H9 (cell line): ENCODE data around the gene ZRSR2. TPM values are rescaled to one million over a fixed set of nuclear protein-coding genes. Genes with fewer than 3 reads are reported as not detected.

Experiments used
- DNase-seq: peaks from one replicate; pipeline ENCODE4 v3.0.0-alpha.2; 2017
- H2AFZ ChIP-seq: one replicate; pipeline ENCODE4 v1.6.1; 2013; ENCODE audit warnings: mild to moderate bottlenecking, low read length, control low read depth, moderate library complexity
- H2AK5ac ChIP-seq: 2 replicates; pipeline ENCODE4 v1.6.1; 2013; ENCODE audit warnings: low read length, control low read depth, mixed read lengths; ENCODE audit not compliant: insufficient read length
- H2BK120ac ChIP-seq: one replicate; pipeline ENCODE4 v1.6.1; 2013; ENCODE audit warnings: low read depth, mild to moderate bottlenecking, low read length, control low read depth, inconsistent platforms; ENCODE audit not compliant: poor library complexity, severe bottlenecking
- H2BK12ac ChIP-seq: 2 replicates; pipeline ENCODE4 v1.6.1; 2013; ENCODE audit warnings: low read length, control low read depth, mixed read lengths, low read depth; ENCODE audit not compliant: insufficient read length
- H2BK15ac ChIP-seq: 2 replicates; pipeline ENCODE4 v1.6.1; 2013; ENCODE audit warnings: low read depth, low read length, control low read depth
- H2BK20ac ChIP-seq: one replicate; pipeline ENCODE4 v1.6.1; 2013; ENCODE audit warnings: low read depth, mild to moderate bottlenecking, low read length, control low read depth, inconsistent platforms; ENCODE audit not compliant: poor library complexity, severe bottlenecking
- H2BK5ac ChIP-seq: 2 replicates; pipeline ENCODE4 v1.6.1; 2013; ENCODE audit warnings: low read length, control low read depth, mixed read lengths; ENCODE audit not compliant: insufficient read length
- H3K14ac ChIP-seq: 2 replicates; pipeline ENCODE4 v1.6.1; 2013; ENCODE audit warnings: low read length, control low read depth; ENCODE audit not compliant: insufficient read depth
- H3K18ac ChIP-seq: 2 replicates; pipeline ENCODE4 v1.6.1; 2013; ENCODE audit warnings: low read depth, mild to moderate bottlenecking, mixed read lengths, low read length, control low read depth; ENCODE audit not compliant: insufficient read length
- H3K23ac ChIP-seq: 2 replicates; pipeline ENCODE4 v1.6.1; 2013; ENCODE audit warnings: low read length, control low read depth, mixed read lengths, low read depth; ENCODE audit not compliant: insufficient read length
- H3K23me2 ChIP-seq: 2 replicates; pipeline ENCODE4 v1.6.1; 2013; ENCODE audit warnings: low read depth, mild to moderate bottlenecking, mixed read lengths, low read length, control low read depth; ENCODE audit not compliant: insufficient read length, poor library complexity, severe bottlenecking
- H3K27ac ChIP-seq: 2 replicates; pipeline ENCODE4 v1.5.1; 2013; ENCODE audit warnings: low read length, control low read depth, mixed read lengths, low read depth; ENCODE audit not compliant: insufficient read length
- H3K27me3 ChIP-seq: 2 replicates; pipeline ENCODE4 v1.6.1; 2013; ENCODE audit warnings: low read length, control low read depth, inconsistent platforms; ENCODE audit not compliant: insufficient read depth
- H3K4ac ChIP-seq: 2 replicates; pipeline ENCODE4 v1.6.1; 2013; ENCODE audit warnings: low read depth, mild to moderate bottlenecking, control low read depth, inconsistent platforms, low read length, moderate library complexity
- H3K4me1 ChIP-seq: 2 replicates; pipeline ENCODE4 v1.6.1; 2013; ENCODE audit warnings: low read length, control low read depth, inconsistent platforms; ENCODE audit not compliant: insufficient read depth
- H3K4me2 ChIP-seq: 2 replicates; pipeline ENCODE4 v1.6.1; 2013; ENCODE audit warnings: low read length, control low read depth, mixed read lengths; ENCODE audit not compliant: insufficient read length, insufficient read depth
- H3K56ac ChIP-seq: 2 replicates; pipeline ENCODE4 v1.6.1; 2013; ENCODE audit warnings: low read depth, mild to moderate bottlenecking, mixed read lengths, low read length, control low read depth; ENCODE audit not compliant: insufficient read length
- H3K79me1 ChIP-seq: 2 replicates; pipeline ENCODE4 v1.6.1; 2013; ENCODE audit warnings: low read depth, mild to moderate bottlenecking, moderate library complexity, low read length, control low read depth, inconsistent platforms; ENCODE audit not compliant: insufficient read depth, poor library complexity, severe bottlenecking
- H3K79me2 ChIP-seq: 2 replicates; pipeline ENCODE4 v1.6.1; 2013; ENCODE audit warnings: low read length, control low read depth, inconsistent platforms; ENCODE audit not compliant: insufficient read depth
- H3K9ac ChIP-seq: 2 replicates; pipeline ENCODE4 v1.6.1; 2013; ENCODE audit warnings: low read length, control low read depth, mixed read lengths; ENCODE audit not compliant: insufficient read length; ENCODE audit errors: extremely low read depth
- H3K9me3 ChIP-seq: one replicate; pipeline ENCODE4 v1.6.1; 2013; ENCODE audit warnings: low read depth, low read length, inconsistent platforms; ENCODE audit not compliant: control insufficient read depth
- H3T11ph ChIP-seq: one replicate; pipeline ENCODE4 v1.6.1; 2013; ENCODE audit warnings: mild to moderate bottlenecking, low read length, control low read depth, inconsistent platforms
- H4K20me1 ChIP-seq: one replicate; pipeline ENCODE4 v1.6.1; 2013; ENCODE audit not compliant: control insufficient read depth, insufficient read length, insufficient read depth
- H4K5ac ChIP-seq: 2 replicates; pipeline ENCODE4 v1.6.1; 2013; ENCODE audit warnings: low read depth, mild to moderate bottlenecking, mixed read lengths, low read length, control low read depth; ENCODE audit not compliant: insufficient read length
- H4K8ac ChIP-seq: replicated peaks from 2 replicates; pipeline ENCODE4 v1.6.1; 2013; ENCODE audit warnings: low read length, control low read depth, mixed read lengths, low read depth; ENCODE audit not compliant: insufficient read length
- H4K91ac ChIP-seq: 2 replicates; pipeline ENCODE4 v1.6.1; 2013; ENCODE audit warnings: low read depth, mild to moderate bottlenecking, moderate library complexity, mixed read lengths, low read length, control low read depth; ENCODE audit not compliant: insufficient read length
- H3K27ac Mint-ChIP-seq, 3 experiments: 2 replicates in 2 of 3; 3 replicates in 1 of 3; pipeline ENCODE4 v1.8.0; 2020 to 2021; ENCODE audit warnings: mixed read lengths in 3 of 3, mild to moderate bottlenecking in 1 of 3, moderate library complexity in 1 of 3
- H3K27me3 Mint-ChIP-seq: 2 replicates; pipeline ENCODE4 v1.8.0; 2021; ENCODE audit warnings: low read depth, mild to moderate bottlenecking, moderate library complexity, mixed read lengths
- H3K36me3 Mint-ChIP-seq, 3 experiments: 2 replicates in 2 of 3; 3 replicates in 1 of 3; pipeline ENCODE4 v1.8.0; 2020 to 2021; ENCODE audit warnings: low read depth in 3 of 3, mixed read lengths in 3 of 3; ENCODE audit not compliant: insufficient read depth in 1 of 3
- H3K4me1 Mint-ChIP-seq, 2 experiments: 2 replicates each; pipeline ENCODE4 v1.8.0; 2020; ENCODE audit warnings: mixed read lengths in 2 of 2
- H3K4me3 Mint-ChIP-seq, 2 experiments: 2 replicates in 1 of 2; 3 replicates in 1 of 2; pipeline ENCODE4 v1.8.0; 2020 to 2021; ENCODE audit warnings: mild to moderate bottlenecking in 2 of 2, mixed read lengths in 2 of 2, moderate library complexity in 1 of 2
- H3K9me3 Mint-ChIP-seq, 2 experiments: 2 replicates in 1 of 2; 3 replicates in 1 of 2; pipeline ENCODE4 v1.8.0; 2020; ENCODE audit warnings: mild to moderate bottlenecking in 2 of 2, mixed read lengths in 2 of 2, moderate library complexity in 1 of 2
- WGBS: extraction: QIAGEN DNeasy Blood & Tissue Kit; methylation state at CpG from one replicate; pipeline ENCODE4 v1.1.7; 2013; ENCODE audit warnings: missing lambda C conversion rate, low lambda C conversion rate, mixed read lengths; ENCODE audit not compliant: insufficient read length; ENCODE audit errors: extremely low coverage; 5-methylcytosine and 5-hydroxymethylcytosine counted together
- total RNA-seq: library from RNA; stranded (reverse); gene quantifications from 2 replicates; pipeline ENCODE4 v1.2.1, GENCODE V29; 2021
- TF ChIP-seq, protein P1 (sequence below): fragments of 200-600 bp; sonication (generic); conservative IDR thresholded peaks from 3 replicates; pipeline ENCODE4 v1.8.0; 2021; ENCODE audit warnings: antibody characterized with exemption, mild to moderate bottlenecking

ZRSR2 gene
- total RNA-seq, 1 experiment from 2014 or later: 21.1 TPM

DNA sequence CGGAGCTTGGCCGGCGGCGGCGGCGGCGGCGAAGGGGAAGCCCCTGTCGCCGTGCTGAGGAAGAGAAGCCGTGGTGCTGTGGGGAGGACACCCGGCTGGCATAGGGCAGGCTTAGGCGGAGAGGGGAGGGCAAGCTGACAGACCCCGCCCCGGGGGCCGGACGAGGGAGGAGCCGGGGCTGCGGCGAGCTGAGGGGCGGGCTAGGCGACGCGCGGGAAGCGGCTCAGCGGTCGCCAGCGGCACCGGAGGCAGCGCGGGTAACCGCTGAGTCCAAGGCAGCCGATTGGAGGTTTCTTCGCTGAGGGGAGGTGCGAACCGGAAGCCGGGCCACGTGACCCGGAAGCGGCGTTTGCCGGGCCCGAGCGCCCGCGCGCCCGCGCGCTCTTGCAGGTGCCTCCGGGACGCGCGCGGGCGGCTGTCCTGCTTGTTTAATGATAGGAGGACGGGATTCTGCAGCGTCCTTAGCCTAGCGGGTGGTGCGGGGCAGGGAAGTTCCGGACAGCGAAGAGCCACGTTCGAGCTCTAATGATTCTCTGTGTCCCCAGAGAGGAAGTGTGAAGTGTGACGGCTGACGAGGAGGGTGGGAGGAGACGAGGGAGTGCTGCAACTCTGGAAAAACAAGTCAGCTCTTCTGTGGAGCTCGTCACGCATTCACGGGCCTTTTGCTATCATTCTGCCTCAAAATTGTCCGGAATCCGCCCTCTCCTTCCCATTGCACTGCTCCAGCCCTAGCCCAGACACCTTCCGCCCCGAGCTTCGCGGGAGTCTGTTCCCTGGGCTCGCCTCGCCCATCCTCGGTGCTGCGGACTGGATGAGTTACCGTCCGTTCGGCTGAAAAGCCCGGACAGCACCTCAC lies 64.7 kb downstream of the ZRSR2 start, which contains the start of gene AP1S2:
Gene AP1S2 (minus strand): TSS at position 102 of the 856 bp plus-strand sequence. CDS start 2,289 bp downstream, outside the sequence.
- Histone ChIP-seq H4K5ac (no peak within 1 kb of the TSS), H3K27ac (peak within 1 kb of the TSS; percentile 88), H3K9me3 (no peaks in the 10 kb centered on the region), H3T11ph (no peak within 1 kb of the TSS), H2BK5ac (no peak within 1 kb of the TSS), H3K79me2 (peaks cover 30% of the 10 kb centered on the region), H3K56ac (no peak within 1 kb of the TSS), H3K79me1 (no peaks in the 10 kb centered on the region), H3K27me3 (no peaks in the 10 kb centered on the region), H3K4me1 (no peaks in the 10 kb centered on the region; the same call in 1 of the 2 replicates), H3K18ac (peak within 1 kb of the TSS; percentile 53), H2BK20ac (no peak within 1 kb of the TSS), H3K23me2 (peaks cover 19% of the 10 kb centered on the region), H2BK15ac (no peak within 1 kb of the TSS; the same call in 1 of the 2 replicates), H4K20me1 (no peaks in the 10 kb centered on the region), H2AK5ac (no peak within 1 kb of the TSS), H3K4ac (no peak within 1 kb of the TSS), H4K8ac (no peak within 1 kb of the TSS), H2BK12ac (no peak within 1 kb of the TSS), H3K23ac (no peak within 1 kb of the TSS), H4K91ac (no peak within 1 kb of the TSS), H3K9ac (peak within 1 kb of the TSS; percentile 91), H3K14ac (peak within 1 kb of the TSS; percentile 66), H3K4me2 (peak within 1 kb of the TSS; percentile 99), H2AFZ (no peak within 1 kb of the TSS), H2BK120ac (no peak within 1 kb of the TSS)
- Mint-ChIP-seq H3K27ac (peak within 1 kb of the TSS; percentile 98 to 99 (median 98)), H3K4me3 (peak within 1 kb of the TSS; percentile 93), H3K9me3 (peaks cover 0 to 2% of the 10 kb centered on the region in 2 experiments; a peak in 2 of 5 replicates), H3K27me3 (no peaks in the 10 kb centered on the region), H3K4me1 (peaks cover 44 to 48% of the 10 kb centered on the region in 2 experiments), H3K36me3 (peaks cover 32 to 41% (median 36%) of the 10 kb centered on the region in 3 experiments; a peak in 6 of 7 replicates)
- peak; percentile 98 for DNase-seq
- no CpG with 5 or more reads among the region's 85 CpGs for WGBS
- TF ChIP-seq, protein P1, sequence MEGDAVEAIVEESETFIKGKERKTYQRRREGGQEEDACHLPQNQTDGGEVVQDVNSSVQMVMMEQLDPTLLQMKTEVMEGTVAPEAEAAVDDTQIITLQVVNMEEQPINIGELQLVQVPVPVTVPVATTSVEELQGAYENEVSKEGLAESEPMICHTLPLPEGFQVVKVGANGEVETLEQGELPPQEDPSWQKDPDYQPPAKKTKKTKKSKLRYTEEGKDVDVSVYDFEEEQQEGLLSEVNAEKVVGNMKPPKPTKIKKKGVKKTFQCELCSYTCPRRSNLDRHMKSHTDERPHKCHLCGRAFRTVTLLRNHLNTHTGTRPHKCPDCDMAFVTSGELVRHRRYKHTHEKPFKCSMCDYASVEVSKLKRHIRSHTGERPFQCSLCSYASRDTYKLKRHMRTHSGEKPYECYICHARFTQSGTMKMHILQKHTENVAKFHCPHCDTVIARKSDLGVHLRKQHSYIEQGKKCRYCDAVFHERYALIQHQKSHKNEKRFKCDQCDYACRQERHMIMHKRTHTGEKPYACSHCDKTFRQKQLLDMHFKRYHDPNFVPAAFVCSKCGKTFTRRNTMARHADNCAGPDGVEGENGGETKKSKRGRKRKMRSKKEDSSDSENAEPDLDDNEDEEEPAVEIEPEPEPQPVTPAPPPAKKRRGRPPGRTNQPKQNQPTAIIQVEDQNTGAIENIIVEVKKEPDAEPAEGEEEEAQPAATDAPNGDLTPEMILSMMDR: no peak
